GM19240 (cell line): ENCODE results near the gene ITGA5.
A peak's percentile ranks its signal among the peaks of the same experiment; 100 is the strongest.

Experiments
- DNase-seq: peaks from one replicate; pipeline ENCODE4 v3.0.0; 2011; ENCODE audit warnings: low spot score; ENCODE audit not compliant: insufficient read length

ITGA5 gene

GRCh38 chr12:54372113-54372806, 46.8 kb downstream of the ITGA5 start:
- no peak for DNase-seq

GRCh38 chr12:54371328-54372112, 47.5 kb downstream of the ITGA5 start:
- no peak for DNase-seq

GRCh38 chr12:54370171-54370730, 48.8 kb downstream of the ITGA5 start:
- no peak for DNase-seq

- no peak for DNase-seq
Measured at GRCh38 chr12:54369597-54370131, 49.4 kb downstream of the ITGA5 start.

GRCh38 chr12:54368709-54369596, 50.1 kb downstream of the ITGA5 start:
- peak; percentile 64 for DNase-seq

- no peak for DNase-seq
Measured at GRCh38 chr12:54368025-54368708, 50.9 kb downstream of the ITGA5 start.

- no peak for DNase-seq
Measured at GRCh38 chr12:54364413-54364812, 54.7 kb downstream of the ITGA5 start, which contains the start of gene GPR84. Gene GPR84 (minus strand): TSS chr12:54364486. CDS start chr12:54363851, 635 bp downstream.

- no peak for DNase-seq
Measured at GRCh38 chr12:54363618-54364017, 55.4 kb downstream of the ITGA5 start.

- DNase-seq = no peak
Measured at GRCh38 chr12:54363047-54363446, 56.0 kb downstream of the ITGA5 start.

GRCh38 chr12:54360717-54361456, 58.2 kb downstream of the ITGA5 start:
- no peak for DNase-seq

GRCh38 chr12:54359762-54360351, 59.2 kb downstream of the ITGA5 start:
- DNase-seq = no peak

- peak; percentile 96 for DNase-seq
Measured at GRCh38 chr12:54358945-54359761, 59.9 kb downstream of the ITGA5 start.

- DNase-seq = peak; percentile 64
Measured at GRCh38 chr12:54358191-54358944, 60.7 kb downstream of the ITGA5 start.

- no peak for DNase-seq
Measured at GRCh38 chr12:54357506-54358190, 61.4 kb downstream of the ITGA5 start.

GRCh38 chr12:54356951-54357356, 62.1 kb downstream of the ITGA5 start:
- DNase-seq = no peak

- no peak for DNase-seq
Measured at GRCh38 chr12:54356228-54356627, 62.8 kb downstream of the ITGA5 start.

GRCh38 chr12:54355104-54355815, 63.8 kb downstream of the ITGA5 start:
- no peak for DNase-seq
